ENCODE results near the gene ABI2. TPM values are rescaled to one million over a fixed set of nuclear protein-coding genes. Genes with fewer than 3 reads are reported as not detected.
A peak's percentile ranks its signal among the peaks of the same experiment; 100 is the strongest.

ABI2 gene
- total and polyA plus RNA-seq, 8 donors = 6.1 to 151 (median 14.4) TPM

GRCh38 chr2:203326356-203326755, 1.8 kb upstream of the ABI2 start:
- intact Hi-C loops (cut with DNase I; ENCODE audit: low total_unique reads) = no loop called here
- no peaks in the 10 kb centered on the region for H3K9me3 ChIP-seq
- H3K4me1 ChIP-seq = peaks cover 0 to 33% (median 16%) of the 10 kb centered on the region in 4 donors
- H3K27ac ChIP-seq = no peak overlapping the region
- H3K27me3 ChIP-seq = no peaks in the 10 kb centered on the region
- no peak overlapping the region for H3K4me3 ChIP-seq
- H3K36me3 ChIP-seq = no peaks in the 10 kb centered on the region
- WGBS, 5 donors = 78 to 90% (median 81%) methylated on average over 1 of the region's 1 CpG
- no peak for DNase-seq
- TF ChIP-seq POLR2A (IDR thresholded peaks at IDR 0.05) = no peak
- no peak for TF ChIP-seq EP300 (IDR thresholded peaks at IDR 0.05)
- TF ChIP-seq POLR2AphosphoS5 (IDR thresholded peaks at IDR 0.05) = no peak
- no peak for TF ChIP-seq CTCF (IDR thresholded peaks at IDR 0.05)

GRCh38 chr2:203327582-203327900, 653 bp upstream of the ABI2 start:
- 10 to 21% (median 12%) methylated on average over 7 of the region's 7 CpGs for WGBS, 5 donors
- peak overlapping the region; percentile 95 to 99 (median 97) for H3K4me3 ChIP-seq
- TF ChIP-seq CTCF (IDR thresholded peaks at IDR 0.05) (no peak), POLR2AphosphoS5 (IDR thresholded peaks at IDR 0.05) (no peak), POLR2A (IDR thresholded peaks at IDR 0.05) (no peak), EP300 (IDR thresholded peaks at IDR 0.05) (no peak)
- no peaks in the 10 kb centered on the region for H3K27me3 ChIP-seq
- no peak for DNase-seq
- peak overlapping the region; percentile 64 to 86 (median 80) for H3K27ac ChIP-seq
- no peaks in the 10 kb centered on the region for H3K36me3 ChIP-seq
- intact Hi-C loops (cut with DNase I; ENCODE audit: low total_unique reads) = no loop called here
- H3K4me1 ChIP-seq = peaks cover 0 to 33% (median 16%) of the 10 kb centered on the region in 4 donors
- H3K9me3 ChIP-seq = no peaks in the 10 kb centered on the region

- Histone ChIP-seq H3K9me3 (no peaks in the 10 kb centered on the region), H3K4me3 (peak overlapping the region; percentile 95 to 99 (median 97)), H3K36me3 (no peaks in the 10 kb centered on the region), H3K27ac (peak overlapping the region; percentile 72 to 86 (median 80)), H3K27me3 (no peaks in the 10 kb centered on the region), H3K4me1 (peaks cover 0 to 33% (median 16%) of the 10 kb centered on the region in 4 donors)
- peak in 1 of 2 donors; percentile 80 for DNase-seq
- intact Hi-C loops (cut with DNase I; ENCODE audit: low total_unique reads) = no loop called here
- TF ChIP-seq POLR2AphosphoS5 (IDR thresholded peaks at IDR 0.05) (no peak), POLR2A (IDR thresholded peaks at IDR 0.05) (no peak), CTCF (IDR thresholded peaks at IDR 0.05) (no peak), EP300 (IDR thresholded peaks at IDR 0.05) (no peak)
- 0 to 3% (median 1%) methylated on average over 11 to 31 of the region's 31 CpGs for WGBS, 5 donors
Measured at GRCh38 chr2:203328760-203329540, 756 bp downstream of the ABI2 start.

GRCh38 chr2:203330434-203330833, 2.2 kb downstream of the ABI2 start:
- Histone ChIP-seq H3K4me1 (peaks cover 0 to 33% (median 16%) of the 10 kb centered on the region in 4 donors), H3K9me3 (no peaks in the 10 kb centered on the region), H3K27me3 (no peaks in the 10 kb centered on the region), H3K4me3 (no peak overlapping the region), H3K36me3 (no peaks in the 10 kb centered on the region), H3K27ac (no peak overlapping the region)
- intact Hi-C loops (cut with DNase I; ENCODE audit: low total_unique reads) = no loop called here
- DNase-seq = no peak
- TF ChIP-seq EP300 (IDR thresholded peaks at IDR 0.05) (no peak), POLR2AphosphoS5 (IDR thresholded peaks at IDR 0.05) (no peak), POLR2A (IDR thresholded peaks at IDR 0.05) (no peak), CTCF (IDR thresholded peaks at IDR 0.05) (no peak)
